ENCODE data around the gene SEC14L2.
A peak's percentile ranks its signal among the peaks of the same experiment; 100 is the strongest.
"Not testable (repeated sequence)": the region's sequence is repeated elsewhere in the genome, so short reads cannot be mapped to it uniquely, and the experiment has no call there.

Gene SEC14L2

GRCh38 chr22:30380011-30380410, 16.8 kb upstream of the SEC14L2 start:
- DNase-seq, result no peak

- no peak for DNase-seq
Observed at GRCh38 chr22:30381264-30381663, 15.6 kb upstream of the SEC14L2 start.

GRCh38 chr22:30382340-30382739, 14.5 kb upstream of the SEC14L2 start:
- no peak for DNase-seq

GRCh38 chr22:30383061-30383460, 13.8 kb upstream of the SEC14L2 start:
- no peak for DNase-seq

GRCh38 chr22:30385942-30386341, 10.9 kb upstream of the SEC14L2 start:
- DNase-seq, result no peak

- no peak for DNase-seq
Observed at GRCh38 chr22:30386608-30386959, 10.2 kb upstream of the SEC14L2 start.

GRCh38 chr22:30386960-30387827, 9.6 kb upstream of the SEC14L2 start, which contains the start of gene RNF215:
TSS of gene RNF215 (minus strand) at chr22:30387411. CDS start at chr22:30387313, 98 bp downstream.
- DNase-seq, result peak; percentile 66

GRCh38 chr22:30390974-30391691, 5.7 kb upstream of the SEC14L2 start:
- DNase-seq, result peak; percentile 45

- DNase-seq, result no peak
Observed at GRCh38 chr22:30392661-30393321, 4.0 kb upstream of the SEC14L2 start.

GRCh38 chr22:30393322-30393680, 3.5 kb upstream of the SEC14L2 start:
- no peak for DNase-seq

- no peak for DNase-seq
Observed at GRCh38 chr22:30393885-30394284, 2.9 kb upstream of the SEC14L2 start.

GRCh38 chr22:30397656-30398635, 1.1 kb downstream of the SEC14L2 start:
- DNase-seq, result no peak

GRCh38 chr22:30398685-30399680, 2.2 kb downstream of the SEC14L2 start:
- DNase-seq, result no peak

GRCh38 chr22:30399718-30400117, 2.9 kb downstream of the SEC14L2 start:
- no peak for DNase-seq

GRCh38 chr22:30400159-30400558, 3.3 kb downstream of the SEC14L2 start:
- DNase-seq, result no peak

- not testable (repeated sequence) for DNase-seq
Observed at GRCh38 chr22:30401024-30401423, 4.2 kb downstream of the SEC14L2 start.

- DNase-seq, result no peak
Observed at GRCh38 chr22:30402028-30402765, 5.4 kb downstream of the SEC14L2 start.

GRCh38 chr22:30402766-30403104, 5.9 kb downstream of the SEC14L2 start:
- not testable (repeated sequence) for DNase-seq

GRCh38 chr22:30404307-30404706, 7.5 kb downstream of the SEC14L2 start:
- DNase-seq, result no peak

GRCh38 chr22:30405731-30406130, 8.9 kb downstream of the SEC14L2 start:
- no peak for DNase-seq

- DNase-seq, result no peak
Observed at GRCh38 chr22:30406400-30406799, 9.6 kb downstream of the SEC14L2 start.
